ENCODE results near the gene GSN.

The GSN gene

DNA sequence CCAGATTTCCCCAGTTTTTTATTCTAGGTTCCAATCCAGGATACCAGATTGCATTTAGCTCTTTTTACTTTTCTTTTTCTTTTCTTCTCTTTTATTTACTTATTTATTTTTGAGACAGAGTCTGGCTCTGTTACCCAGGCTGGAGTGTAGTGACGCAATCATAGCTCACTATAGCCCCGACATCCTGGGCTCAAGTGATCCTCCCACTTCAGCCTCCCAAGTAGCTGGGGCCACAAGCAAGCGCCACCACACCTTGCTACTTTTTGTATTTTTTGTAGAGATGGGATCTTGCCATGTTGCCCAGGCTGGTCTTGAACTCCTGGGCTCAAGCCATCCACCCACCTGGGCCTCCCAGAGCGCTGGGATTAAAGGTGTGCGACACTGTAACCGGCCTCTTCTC is 48.4 kb downstream of the GSN start:
- no peak for DNase-seq (ENCODE audit: low read depth)
- H3K4me3 ChIP-seq (ENCODE audit: low read depth, low read length) = no peak overlapping the region

GRCh38 chr9:121316852-121317373 is 49.0 kb downstream of the GSN start:
- H3K4me3 ChIP-seq (ENCODE audit: low read depth, low read length) = no peak overlapping the region
- DNase-seq (ENCODE audit: low read depth) = no peak

GRCh38 chr9:121317737-121318630 is 50.0 kb downstream of the GSN start:
- H3K4me3 ChIP-seq (ENCODE audit: low read depth, low read length) = no peak overlapping the region
- DNase-seq (ENCODE audit: low read depth) = no peak

DNA sequence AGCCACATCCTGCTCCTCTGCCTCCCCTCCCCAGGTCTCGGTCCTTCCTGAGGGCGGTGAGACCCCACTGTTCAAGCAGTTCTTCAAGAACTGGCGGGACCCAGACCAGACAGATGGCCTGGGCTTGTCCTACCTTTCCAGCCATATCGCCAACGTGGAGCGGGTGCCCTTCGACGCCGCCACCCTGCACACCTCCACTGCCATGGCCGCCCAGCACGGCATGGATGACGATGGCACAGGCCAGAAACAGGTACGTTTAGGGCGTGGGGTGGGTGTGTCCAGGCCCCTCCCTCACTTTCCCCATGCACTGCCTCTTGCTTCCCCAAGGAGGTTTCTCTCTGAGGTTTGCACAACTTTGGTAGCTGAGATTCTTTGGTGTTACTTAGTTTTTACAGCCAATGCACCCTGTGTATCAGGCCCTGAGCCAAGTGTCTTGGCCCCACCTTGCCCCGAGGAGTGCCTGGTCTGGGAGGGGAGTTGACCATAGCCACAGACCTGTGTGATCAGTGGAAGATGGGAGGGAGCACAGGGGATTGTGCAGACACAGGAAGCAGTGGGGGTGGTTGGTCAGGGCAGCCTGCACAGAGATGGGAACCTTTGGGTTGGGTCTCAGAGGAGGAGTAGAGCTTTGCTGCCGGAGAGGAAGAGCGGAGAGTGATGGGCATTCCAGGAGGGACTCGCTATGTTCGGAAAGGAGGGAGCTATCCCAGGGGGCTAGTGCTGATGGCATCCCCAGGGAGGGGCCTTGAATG is 50.8 kb downstream of the GSN start:
- no peak overlapping the region for H3K4me3 ChIP-seq (ENCODE audit: low read depth, low read length)
- DNase-seq (ENCODE audit: low read depth) = no peak

DNA sequence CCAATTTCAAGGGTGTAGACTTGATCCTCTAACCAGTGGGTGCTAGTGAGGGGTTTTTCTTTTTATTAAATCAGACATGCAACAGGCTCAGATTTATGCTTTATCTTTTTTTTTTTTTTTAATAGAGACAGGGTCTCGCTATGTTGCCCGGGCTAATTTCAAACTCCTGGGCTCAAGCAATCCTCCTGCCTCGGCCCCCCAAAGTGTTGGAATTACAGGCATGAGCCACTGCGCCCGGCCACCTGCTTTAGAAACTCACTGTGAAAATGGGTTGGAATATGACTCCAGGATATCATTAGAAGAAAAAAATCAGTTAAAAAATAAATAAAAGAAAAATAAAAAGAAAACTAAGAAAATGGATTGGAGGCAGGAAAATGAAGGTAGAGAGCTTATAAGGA is 51.4 kb downstream of the GSN start:
- no peak overlapping the region for H3K4me3 ChIP-seq (ENCODE audit: low read depth, low read length)

GRCh38 chr9:121321016-121321503 is 53.1 kb downstream of the GSN start:
- DNase-seq (ENCODE audit: low read depth) = no peak

More for the DNA sequence above, 51.4 kb downstream of the GSN start:
- DNase-seq (ENCODE audit: low read depth) = no peak

GRCh38 chr9:121322037-121322736 is 54.2 kb downstream of the GSN start:
- peak; percentile 80 for DNase-seq (ENCODE audit: low read depth)
- H3K4me3 ChIP-seq (ENCODE audit: low read depth, low read length) = no peak overlapping the region

More at GRCh38 chr9:121321016-121321503, 53.1 kb downstream of the GSN start:
- H3K4me3 ChIP-seq (ENCODE audit: low read depth, low read length) = no peak overlapping the region

- DNase-seq (ENCODE audit: low read depth) = no peak
- H3K4me3 ChIP-seq (ENCODE audit: low read depth, low read length) = no peak overlapping the region
Observed at GRCh38 chr9:121322737-121323448, 54.9 kb downstream of the GSN start.

GRCh38 chr9:121323449-121324151 is 55.6 kb downstream of the GSN start:
- H3K4me3 ChIP-seq (ENCODE audit: low read depth, low read length) = no peak overlapping the region
- no peak for DNase-seq (ENCODE audit: low read depth)

DNA sequence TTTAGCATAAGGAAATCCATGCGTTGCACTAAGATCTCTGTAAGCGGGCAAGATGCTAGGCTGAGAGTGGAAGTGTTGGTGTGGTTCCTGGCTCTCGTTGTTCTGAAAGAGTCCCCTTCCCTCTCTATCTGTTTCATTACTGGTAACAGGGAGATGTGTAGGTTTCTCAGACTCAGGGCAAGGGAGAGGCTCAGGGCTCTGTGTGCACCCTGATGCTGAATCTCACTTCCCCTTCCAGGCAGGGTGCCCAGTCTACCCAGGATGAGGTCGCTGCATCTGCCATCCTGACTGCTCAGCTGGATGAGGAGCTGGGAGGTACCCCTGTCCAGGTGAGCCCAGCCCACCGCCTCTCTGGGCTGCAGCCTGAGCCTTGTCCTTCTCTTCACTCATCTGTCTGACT is 56.4 kb downstream of the GSN start:
- DNase-seq (ENCODE audit: low read depth) = no peak

GRCh38 chr9:121324755-121325154 is 56.8 kb downstream of the GSN start:
- H3K4me3 ChIP-seq (ENCODE audit: low read depth, low read length) = no peak overlapping the region

More for the DNA sequence above, 56.4 kb downstream of the GSN start:
- H3K4me3 ChIP-seq (ENCODE audit: low read depth, low read length) = no peak overlapping the region

GRCh38 chr9:121325387-121325786 is 57.4 kb downstream of the GSN start:
- no peak overlapping the region for H3K4me3 ChIP-seq (ENCODE audit: low read depth, low read length)
- DNase-seq (ENCODE audit: low read depth) = no peak

More at GRCh38 chr9:121324755-121325154, 56.8 kb downstream of the GSN start:
- no peak for DNase-seq (ENCODE audit: low read depth)

DNA sequence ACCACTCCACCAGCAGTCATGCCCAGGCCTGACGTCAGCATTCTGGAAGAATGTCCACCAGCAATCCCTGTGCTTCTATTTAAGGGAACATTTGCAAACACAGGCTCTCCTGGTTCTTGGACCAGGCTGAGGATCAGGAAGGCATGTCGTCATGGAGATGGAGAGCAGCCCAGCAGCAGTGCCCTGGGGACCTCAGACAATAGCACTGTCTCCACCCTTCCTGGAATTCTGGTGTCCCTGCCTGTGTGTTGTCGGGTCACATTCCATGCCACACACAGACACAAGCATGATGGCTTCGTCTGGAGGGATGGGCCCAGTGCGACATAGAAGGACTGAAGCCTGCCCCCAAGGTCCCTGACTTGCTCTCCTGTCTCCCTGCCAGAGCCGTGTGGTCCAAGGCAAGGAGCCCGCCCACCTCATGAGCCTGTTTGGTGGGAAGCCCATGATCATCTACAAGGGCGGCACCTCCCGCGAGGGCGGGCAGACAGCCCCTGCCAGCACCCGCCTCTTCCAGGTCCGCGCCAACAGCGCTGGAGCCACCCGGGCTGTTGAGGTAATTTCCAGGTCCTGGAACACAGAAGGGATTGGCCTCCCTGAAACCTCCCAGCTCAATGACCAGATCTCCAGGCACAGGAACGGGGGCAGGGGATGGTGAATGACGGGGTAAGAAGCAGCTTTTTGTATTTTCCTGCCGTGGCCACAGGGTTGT is 58.3 kb downstream of the GSN start:
- H3K4me3 ChIP-seq (ENCODE audit: low read depth, low read length) = no peak overlapping the region
- peak; percentile 73 for DNase-seq (ENCODE audit: low read depth)

- no peak overlapping the region for H3K4me3 ChIP-seq (ENCODE audit: low read depth, low read length)
- no peak for DNase-seq (ENCODE audit: low read depth)
Observed at GRCh38 chr9:121326901-121327613, 59.1 kb downstream of the GSN start.

DNA sequence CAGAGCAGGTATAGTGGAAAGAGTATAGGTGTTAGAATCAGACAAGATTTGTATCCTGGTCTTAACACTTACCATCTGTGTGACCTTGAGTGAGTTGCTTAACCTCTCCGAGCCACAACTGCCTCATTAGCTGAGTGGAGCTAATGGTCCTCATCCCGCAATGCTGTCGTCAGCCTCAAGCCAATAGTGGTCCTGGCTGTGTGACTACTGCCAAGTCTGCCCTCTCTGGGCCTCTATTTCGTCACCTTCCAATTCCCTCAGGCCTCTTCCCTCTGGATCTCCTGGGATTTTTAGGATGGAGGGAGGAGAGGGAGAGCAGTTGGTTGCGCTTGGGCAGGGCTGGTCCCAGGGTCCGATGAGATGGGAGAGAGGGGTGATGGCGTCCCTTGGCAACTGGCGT is 60.5 kb downstream of the GSN start:
- no peak for DNase-seq (ENCODE audit: low read depth)
- H3K4me3 ChIP-seq (ENCODE audit: low read depth, low read length) = no peak overlapping the region

- no peak overlapping the region for H3K4me3 ChIP-seq (ENCODE audit: low read depth, low read length)
- no peak for DNase-seq (ENCODE audit: low read depth)
Observed at GRCh38 chr9:121328876-121329681, 61.1 kb downstream of the GSN start.
